HG02852 (cell line): ENCODE data around the gene MIA2.
"Not testable (repeated sequence)": the region's sequence is repeated elsewhere in the genome, so short reads cannot be mapped to it uniquely, and the experiment has no call there.

Experiments used
- ATAC-seq: cut with Tn5 transposase; IDR thresholded peaks from one replicate; pipeline ENCODE4 v1.9.1; 2021; ENCODE audit warnings: mild to moderate bottlenecking, moderate library complexity; ENCODE audit not compliant: unreplicated experiment

The MIA2 gene

GRCh38 chr14:39229601-39230110 lies 4.1 kb upstream of the MIA2 start:
- ATAC-seq: no peak

GRCh38 chr14:39230416-39231035 lies 3.2 kb upstream of the MIA2 start:
- no peak for ATAC-seq

GRCh38 chr14:39231751-39232553 lies 1.8 kb upstream of the MIA2 start:
- peak; percentile 82 for ATAC-seq

GRCh38 chr14:39232554-39233415 lies 930 bp upstream of the MIA2 start:
- no peak for ATAC-seq

- ATAC-seq: not testable (repeated sequence)
Observed at GRCh38 chr14:39234986-39235385, 1.3 kb downstream of the MIA2 start.

GRCh38 chr14:39235466-39235865 lies 1.8 kb downstream of the MIA2 start:
- not testable (repeated sequence) for ATAC-seq

GRCh38 chr14:39240769-39241168 lies 7.1 kb downstream of the MIA2 start:
- no peak for ATAC-seq

- ATAC-seq: no peak
Observed at GRCh38 chr14:39241637-39242036, 7.9 kb downstream of the MIA2 start.

GRCh38 chr14:39243831-39244230 lies 10.1 kb downstream of the MIA2 start:
- ATAC-seq: no peak

- no peak for ATAC-seq
Observed at GRCh38 chr14:39246618-39247017, 12.9 kb downstream of the MIA2 start.

GRCh38 chr14:39247256-39247655 lies 13.5 kb downstream of the MIA2 start:
- no peak for ATAC-seq

GRCh38 chr14:39251547-39251946 lies 17.8 kb downstream of the MIA2 start:
- no peak for ATAC-seq

- not testable (repeated sequence) for ATAC-seq
Observed at GRCh38 chr14:39257388-39257787, 23.7 kb downstream of the MIA2 start.

GRCh38 chr14:39258782-39259545 lies 25.2 kb downstream of the MIA2 start:
- no peak for ATAC-seq

GRCh38 chr14:39260161-39260560 lies 26.4 kb downstream of the MIA2 start:
- ATAC-seq: not testable (repeated sequence)

- ATAC-seq: not testable (repeated sequence)
Observed at GRCh38 chr14:39262214-39262613, 28.5 kb downstream of the MIA2 start.

GRCh38 chr14:39264057-39264456 lies 30.3 kb downstream of the MIA2 start:
- no peak for ATAC-seq

GRCh38 chr14:39264558-39264957 lies 30.8 kb downstream of the MIA2 start:
- no peak for ATAC-seq

GRCh38 chr14:39265033-39265432 lies 31.3 kb downstream of the MIA2 start:
- ATAC-seq: no peak

- no peak for ATAC-seq
Observed at GRCh38 chr14:39265806-39266524, 32.2 kb downstream of the MIA2 start.
